Skeletal muscle tissue (tissue), 4 donors: ENCODE measurements around the gene TMEM132C. TPM values are rescaled to one million over a fixed set of nuclear protein-coding genes. Genes with fewer than 3 reads are reported as not detected.

Experiments used
- H3K27ac ChIP-seq: one replicate; pipeline ENCODE4 v1.7.0; 2013; ENCODE audit warnings: mild to moderate bottlenecking, low read depth, low read length, inconsistent platforms
- H3K27me3 ChIP-seq, 3 donors: one replicate each; pipeline ENCODE4 v1.7.0; 2013; ENCODE audit warnings: low read length in 3 of 3; ENCODE audit not compliant: control insufficient read depth in 3 of 3, insufficient read depth in 3 of 3
- H3K36me3 ChIP-seq, 3 donors: one replicate each; pipeline ENCODE4 v1.7.0; 2013; ENCODE audit warnings: low read length in 3 of 3; ENCODE audit not compliant: control insufficient read depth in 3 of 3, insufficient read depth in 3 of 3
- H3K4me1 ChIP-seq, 3 donors: one replicate each; pipeline ENCODE4 v1.7.0; 2013; ENCODE audit warnings: low read length in 3 of 3, mild to moderate bottlenecking in 3 of 3; ENCODE audit not compliant: control insufficient read depth in 3 of 3, insufficient read depth in 3 of 3
- H3K4me3 ChIP-seq, 3 donors: one replicate each; pipeline ENCODE4 v1.7.0; 2013; ENCODE audit warnings: low read length in 3 of 3
- H3K9ac ChIP-seq, 3 donors: one replicate each; pipeline ENCODE4 v1.7.0; 2013; ENCODE audit warnings: low read length in 3 of 3, mild to moderate bottlenecking in 3 of 3, moderate library complexity in 2 of 3, low read depth in 1 of 3
- H3K9me3 ChIP-seq, 3 donors: one replicate each; pipeline ENCODE4 v1.7.0; 2013; ENCODE audit warnings: low read length in 3 of 3; ENCODE audit not compliant: control insufficient read depth in 3 of 3
- total RNA-seq: library from RNA; depleted of rRNA; stranded (reverse); fragments of >200 nt; gene quantifications from one replicate; pipeline ENCODE4 v1.2.3, GENCODE V29; 2014
- donor health status: Osteomylitis.

Gene TMEM132C
- total RNA-seq, 1 donor from 2014 or later = 3.7 TPM

GRCh38 chr12:128424931-128425431 is 158.0 kb downstream of the TMEM132C start:
- no peak overlapping the region for H3K4me3 ChIP-seq
- H3K9ac ChIP-seq = no peak overlapping the region
- H3K9me3 ChIP-seq = no peaks in the 10 kb centered on the region
- no peak overlapping the region for H3K27ac ChIP-seq
- H3K4me1 ChIP-seq = no peaks in the 10 kb centered on the region
- H3K36me3 ChIP-seq = no peaks in the 10 kb centered on the region
- peaks cover 0 to 3% (median 0%) of the 10 kb centered on the region in 3 donors for H3K27me3 ChIP-seq

GRCh38 chr12:128425666-128426331 is 158.8 kb downstream of the TMEM132C start:
- no peak overlapping the region for H3K27ac ChIP-seq

GRCh38 chr12:128426511-128426910 is 159.5 kb downstream of the TMEM132C start:
- H3K9ac ChIP-seq = no peak overlapping the region
- H3K36me3 ChIP-seq = no peaks in the 10 kb centered on the region
- no peaks in the 10 kb centered on the region for H3K9me3 ChIP-seq
- H3K27me3 ChIP-seq = peaks cover 0 to 3% (median 0%) of the 10 kb centered on the region in 3 donors
- H3K27ac ChIP-seq = no peak overlapping the region
- H3K4me3 ChIP-seq = no peak overlapping the region
- H3K4me1 ChIP-seq = no peaks in the 10 kb centered on the region

More at GRCh38 chr12:128425666-128426331, 158.8 kb downstream of the TMEM132C start:
- Histone ChIP-seq H3K36me3 (no peaks in the 10 kb centered on the region), H3K9me3 (no peaks in the 10 kb centered on the region), H3K4me3 (no peak overlapping the region), H3K4me1 (no peaks in the 10 kb centered on the region), H3K27me3 (peaks cover 0 to 3% (median 0%) of the 10 kb centered on the region in 3 donors), H3K9ac (no peak overlapping the region)

- H3K9me3 ChIP-seq = peaks cover 0 to 3% (median 0%) of the 10 kb centered on the region in 3 donors
- H3K4me3 ChIP-seq = no peak overlapping the region
- no peak overlapping the region for H3K27ac ChIP-seq
- H3K27me3 ChIP-seq = no peaks in the 10 kb centered on the region
- H3K9ac ChIP-seq = no peak overlapping the region
- no peaks in the 10 kb centered on the region for H3K4me1 ChIP-seq
- H3K36me3 ChIP-seq = no peaks in the 10 kb centered on the region
Observed at GRCh38 chr12:128439796-128440195, 172.8 kb downstream of the TMEM132C start.

DNA sequence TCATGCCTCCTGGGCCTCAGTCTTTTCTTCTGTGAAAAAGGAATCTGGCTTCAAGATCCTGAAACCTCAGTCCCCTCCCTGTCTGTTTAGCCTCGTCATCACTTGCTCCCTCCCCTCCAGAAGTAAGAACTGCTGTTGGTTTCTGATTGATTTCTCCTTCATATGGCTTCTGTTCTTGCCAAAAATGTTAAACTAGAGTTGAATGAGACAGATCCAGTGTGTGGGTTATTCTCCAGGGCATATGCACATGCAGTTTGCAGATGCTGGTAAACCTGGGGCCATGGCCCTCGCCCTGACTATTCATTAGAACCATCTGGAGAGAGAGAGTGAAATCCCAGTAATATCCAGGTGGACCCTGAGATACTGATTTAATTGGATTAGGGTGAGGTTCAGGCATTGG is 175.1 kb downstream of the TMEM132C start:
- H3K4me3 ChIP-seq = no peak overlapping the region
- H3K9me3 ChIP-seq = peaks cover 0 to 3% (median 0%) of the 10 kb centered on the region in 3 donors
- H3K27ac ChIP-seq = no peak overlapping the region
- H3K27me3 ChIP-seq = no peaks in the 10 kb centered on the region
- no peaks in the 10 kb centered on the region for H3K36me3 ChIP-seq
- H3K9ac ChIP-seq = no peak overlapping the region
- no peaks in the 10 kb centered on the region for H3K4me1 ChIP-seq

- Histone ChIP-seq H3K9ac (no peak overlapping the region), H3K36me3 (no peaks in the 10 kb centered on the region), H3K27ac (no peak overlapping the region), H3K27me3 (no peaks in the 10 kb centered on the region), H3K4me1 (no peaks in the 10 kb centered on the region), H3K4me3 (no peak overlapping the region), H3K9me3 (no peaks in the 10 kb centered on the region)
Observed at GRCh38 chr12:128444598-128444997, 177.6 kb downstream of the TMEM132C start.

- Histone ChIP-seq H3K36me3 (no peaks in the 10 kb centered on the region), H3K4me1 (no peaks in the 10 kb centered on the region), H3K27ac (no peak overlapping the region), H3K9ac (no peak overlapping the region), H3K9me3 (no peaks in the 10 kb centered on the region), H3K4me3 (no peak overlapping the region), H3K27me3 (no peaks in the 10 kb centered on the region)
Observed at GRCh38 chr12:128445415-128446127, 178.6 kb downstream of the TMEM132C start.

DNA sequence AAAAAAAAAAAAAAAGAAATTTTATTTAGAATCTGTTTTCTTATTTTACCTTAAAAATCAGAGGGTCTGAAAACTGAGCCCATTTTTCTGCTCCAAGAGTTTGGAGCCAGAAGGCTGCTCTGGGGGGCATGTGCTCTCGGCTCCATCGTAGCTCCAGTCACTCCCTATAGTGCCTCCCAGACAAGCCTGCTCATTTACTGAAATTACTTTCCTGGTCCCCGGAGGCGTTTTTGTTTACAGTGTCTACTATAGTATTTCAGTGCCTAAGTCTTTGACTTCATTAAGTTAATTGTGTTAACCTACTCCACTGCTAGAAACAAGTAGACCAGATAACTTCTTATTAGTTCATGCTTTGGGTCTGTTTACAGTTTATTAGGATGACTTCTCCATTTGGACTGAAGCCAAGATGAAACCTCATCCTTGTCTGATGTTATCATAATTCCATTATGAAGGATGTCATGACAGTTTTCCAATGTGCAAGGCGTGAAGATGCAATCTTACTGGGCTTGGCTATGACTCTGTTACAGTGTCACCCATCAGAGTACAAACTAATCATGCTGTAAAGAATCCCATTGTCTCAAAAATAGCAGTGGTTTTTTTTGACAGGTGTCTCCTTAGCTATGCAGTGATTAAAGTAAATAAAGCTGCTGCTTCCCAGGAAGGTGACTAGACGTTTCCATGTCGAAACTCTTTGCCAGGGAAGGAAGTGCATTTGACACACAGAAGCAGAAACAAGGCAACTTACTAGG is 182.3 kb downstream of the TMEM132C start:
- Histone ChIP-seq H3K36me3 (no peaks in the 10 kb centered on the region), H3K9me3 (no peaks in the 10 kb centered on the region), H3K27me3 (peaks cover 0 to 5% (median 0%) of the 10 kb centered on the region in 3 donors), H3K4me1 (no peaks in the 10 kb centered on the region), H3K9ac (no peak overlapping the region), H3K27ac (no peak overlapping the region), H3K4me3 (no peak overlapping the region)

DNA sequence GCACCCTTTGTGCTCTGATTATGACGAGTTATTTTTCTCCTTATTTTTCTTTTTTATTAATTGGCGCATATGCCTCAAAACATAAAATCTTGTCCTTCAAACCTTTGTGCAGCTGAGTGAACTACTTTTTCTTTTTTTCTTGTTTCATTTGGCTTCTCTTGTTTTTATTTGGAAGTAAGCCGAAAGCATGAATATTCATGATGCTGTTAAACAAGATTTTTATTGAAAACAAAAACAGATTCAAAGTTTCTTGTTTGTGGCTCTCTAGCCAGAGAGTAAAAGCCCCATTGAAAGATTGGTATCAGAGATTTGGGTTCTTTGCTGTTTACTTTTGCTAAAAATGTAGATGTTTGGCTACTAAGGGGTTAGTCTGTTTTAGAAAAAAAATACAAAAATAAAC is 183.8 kb downstream of the TMEM132C start:
- Histone ChIP-seq H3K36me3 (no peaks in the 10 kb centered on the region), H3K9me3 (no peaks in the 10 kb centered on the region), H3K4me1 (no peaks in the 10 kb centered on the region), H3K27me3 (peaks cover 0 to 5% (median 0%) of the 10 kb centered on the region in 3 donors), H3K9ac (no peak overlapping the region), H3K27ac (no peak overlapping the region), H3K4me3 (no peak overlapping the region)
